NCI-H1436 treated with DMSO at 0.1 percent for 48 hours (cell line): ENCODE results near the gene PRRT1B.

ENCODE experiments used
- DNase-seq: peaks from one replicate; lab custom pipeline; 2025; lab: John Stamatoyannopoulos, UW

PRRT1B gene

GRCh38 chr9:131580358-131580757, 35.0 kb downstream of the PRRT1B start:
- DNase-seq, result no peak

GRCh38 chr9:131582056-131582455, 36.7 kb downstream of the PRRT1B start:
- no peak for DNase-seq

DNA sequence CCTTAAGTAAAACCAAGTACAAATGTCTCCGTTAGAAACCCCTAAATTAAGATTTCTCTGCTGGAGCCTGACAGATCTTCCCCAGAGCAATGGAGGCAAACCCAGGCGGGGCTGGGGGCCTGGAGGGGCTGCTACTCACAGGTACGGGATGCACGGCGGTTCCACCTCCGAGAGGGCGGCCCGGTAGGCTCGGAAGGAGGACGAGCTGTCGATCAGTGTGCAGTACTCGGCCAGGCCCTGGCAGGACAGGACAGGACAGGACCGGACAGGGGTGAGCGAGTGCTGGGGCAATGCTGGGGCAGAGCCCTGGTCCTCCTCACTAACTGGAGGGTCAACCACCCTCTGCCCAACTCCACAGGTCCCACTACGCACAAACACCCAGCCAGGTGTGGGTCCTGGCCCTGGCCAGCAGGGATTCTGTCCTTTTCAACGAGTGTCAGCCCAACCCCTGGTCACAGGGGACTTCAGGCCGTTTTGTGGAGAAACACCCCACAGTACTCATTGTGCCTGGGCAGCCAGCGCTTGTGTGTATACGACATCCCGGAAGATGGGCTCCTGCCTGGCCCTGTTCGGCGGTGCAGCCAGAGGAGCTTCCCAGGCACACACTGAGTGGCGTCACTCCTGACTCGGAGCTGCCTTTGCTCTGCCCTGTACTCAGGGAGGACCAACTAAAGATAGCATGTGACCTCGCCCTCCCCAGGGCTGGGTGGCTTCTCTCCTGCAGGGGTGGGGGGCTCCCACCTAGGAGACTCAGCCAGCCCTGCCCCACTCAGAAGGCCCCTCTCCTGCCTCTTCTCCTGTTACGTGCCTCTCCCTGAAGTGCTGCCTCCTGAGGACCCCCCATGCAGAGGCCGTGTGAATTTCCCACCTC, 37.4 kb downstream of the PRRT1B start:
- no peak for DNase-seq

- no peak for DNase-seq
These were observed 38.0 kb downstream of the PRRT1B start for GRCh38 chr9:131583337-131583645.

DNA sequence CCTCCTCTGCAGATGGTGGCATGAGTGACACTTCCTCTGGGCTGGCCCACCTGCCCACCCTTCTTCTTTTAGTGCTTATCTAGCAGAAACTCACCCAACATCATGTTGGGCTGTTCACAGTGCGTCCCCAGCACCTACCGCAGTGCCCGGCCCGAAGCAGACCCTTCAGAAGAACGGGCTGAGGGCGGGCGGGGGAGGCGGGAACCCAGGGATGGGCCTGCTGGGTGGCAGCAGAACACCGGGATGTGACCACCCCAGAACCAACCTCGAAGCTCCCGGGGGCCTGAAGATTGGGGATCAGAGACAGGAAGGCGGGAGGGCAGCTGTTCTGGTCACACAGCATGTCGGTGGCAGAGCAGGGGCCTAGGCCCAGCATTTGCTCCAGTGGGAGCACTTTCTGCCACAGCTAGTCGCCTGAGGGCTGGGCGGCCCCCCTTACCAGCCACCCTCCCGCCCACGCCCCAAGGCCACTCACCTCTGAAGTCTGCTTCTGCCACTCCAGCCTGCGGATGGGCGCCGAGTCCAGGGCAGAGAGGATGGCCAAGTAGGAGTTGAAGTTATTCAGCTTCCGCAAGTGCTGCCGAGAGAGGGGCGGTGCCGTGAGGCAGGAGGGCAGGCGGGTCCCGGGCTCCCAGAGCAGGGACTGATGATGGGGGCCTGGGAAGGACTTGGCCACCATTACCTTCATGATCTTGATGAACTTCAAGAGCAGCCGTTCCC, 38.7 kb downstream of the PRRT1B start:
- no peak for DNase-seq

- DNase-seq, result no peak
These were observed 39.5 kb downstream of the PRRT1B start for GRCh38 chr9:131584858-131585257.

GRCh38 chr9:131585375-131585774, 40.1 kb downstream of the PRRT1B start:
- no peak for DNase-seq

GRCh38 chr9:131587331-131587730, 42.0 kb downstream of the PRRT1B start:
- no peak for DNase-seq

GRCh38 chr9:131587906-131588305, 42.6 kb downstream of the PRRT1B start:
- DNase-seq, result no peak

DNA sequence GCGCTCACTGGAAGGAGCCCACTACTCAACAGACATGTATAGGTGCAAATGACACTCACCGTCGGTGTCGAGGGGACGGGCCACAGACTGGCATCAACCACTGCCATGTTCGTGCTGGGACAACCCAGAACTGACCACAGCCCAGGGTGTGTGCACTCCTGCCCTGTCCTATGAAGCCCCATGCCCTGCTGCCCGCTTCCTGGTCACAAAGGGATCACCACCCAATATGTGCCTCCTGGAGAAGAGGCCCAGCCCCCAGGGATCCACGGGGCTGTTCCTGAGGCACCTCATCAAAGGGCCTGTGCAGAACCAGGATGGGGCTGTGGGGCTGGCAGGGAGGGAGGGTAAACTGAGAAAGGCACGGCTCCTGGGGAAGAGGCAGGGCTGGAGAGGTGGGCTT, 43.1 kb downstream of the PRRT1B start:
- no peak for DNase-seq

- DNase-seq, result no peak
These were observed 43.9 kb downstream of the PRRT1B start for GRCh38 chr9:131589124-131589711.

DNA sequence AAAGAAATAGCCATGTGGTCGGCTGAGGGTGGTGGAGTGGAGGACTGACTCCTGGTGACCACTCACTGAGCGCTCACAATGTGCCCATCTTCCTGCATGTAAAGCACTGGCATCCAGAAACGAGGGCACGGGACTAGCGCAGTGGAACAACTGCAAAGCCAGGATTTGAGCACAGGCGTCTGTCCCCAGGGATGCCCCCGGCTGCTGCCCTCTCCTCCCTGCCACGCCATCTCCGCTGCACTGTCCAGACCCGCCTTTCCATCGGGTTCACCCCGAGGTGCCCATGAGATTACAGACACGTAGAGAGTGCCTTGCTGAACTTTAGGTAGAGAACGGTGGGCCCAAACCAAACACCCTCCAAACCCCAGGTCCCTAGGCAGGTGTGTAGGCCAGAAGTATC, 44.7 kb downstream of the PRRT1B start:
- DNase-seq, result no peak

DNA sequence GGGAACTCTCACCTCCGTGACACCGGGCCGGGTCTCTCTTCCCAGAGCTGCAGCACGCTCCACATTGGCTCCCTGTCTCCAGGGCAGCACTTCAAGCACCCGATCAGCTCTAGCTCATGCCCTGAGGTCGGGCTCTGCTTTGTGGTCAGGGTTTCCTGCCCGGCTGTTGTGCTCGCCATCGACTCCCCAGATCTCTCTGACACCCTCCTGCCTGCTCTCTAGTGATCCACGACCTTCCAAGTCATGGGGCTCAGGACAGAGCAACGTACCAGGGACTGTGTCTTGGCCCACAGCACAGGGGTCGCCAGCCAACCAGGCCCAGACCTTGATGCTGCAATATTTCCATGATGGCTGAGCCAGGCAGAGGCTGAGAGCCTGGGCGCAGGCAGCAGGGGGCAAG, 45.1 kb downstream of the PRRT1B start:
- no peak for DNase-seq

GRCh38 chr9:131590907-131591844, 45.9 kb downstream of the PRRT1B start:
- DNase-seq, result no peak

- DNase-seq, result no peak
These were observed 46.5 kb downstream of the PRRT1B start for GRCh38 chr9:131591845-131592208.

DNA sequence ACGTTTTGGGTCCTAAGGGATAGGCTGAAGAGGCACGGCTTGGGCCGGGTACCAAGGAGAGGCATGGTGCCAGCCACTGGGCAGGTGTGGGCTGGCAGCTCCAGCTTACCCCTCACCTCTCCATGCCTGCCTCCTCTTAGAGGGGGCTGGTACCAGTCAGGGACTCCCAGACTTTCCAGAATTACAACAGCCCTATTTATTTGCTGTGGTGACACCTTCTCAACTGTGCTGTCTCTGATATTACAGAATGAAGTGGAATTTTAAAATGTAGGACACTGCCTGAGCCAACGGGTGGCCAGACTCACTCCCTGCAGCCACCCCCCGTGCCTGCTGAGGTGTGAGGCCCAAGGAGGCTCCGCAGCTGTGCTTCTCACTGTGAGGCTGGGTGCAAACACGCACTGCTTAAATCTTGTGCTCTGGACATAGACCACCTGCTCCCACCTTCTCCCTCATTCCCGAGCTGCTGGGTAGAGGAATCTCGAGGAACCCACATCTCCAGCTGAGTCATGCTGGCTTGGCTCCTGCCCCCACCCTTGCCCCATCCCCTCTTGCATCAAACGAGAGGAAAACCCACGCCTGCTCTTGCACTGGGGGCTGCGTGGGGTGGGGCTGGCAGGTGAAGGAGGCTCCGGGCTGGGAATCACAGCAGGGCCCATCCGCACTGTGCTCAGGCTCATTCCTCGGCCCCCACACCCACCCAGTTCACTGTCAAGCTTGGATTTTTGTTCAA, 47.9 kb downstream of the PRRT1B start:
- no peak for DNase-seq

DNA sequence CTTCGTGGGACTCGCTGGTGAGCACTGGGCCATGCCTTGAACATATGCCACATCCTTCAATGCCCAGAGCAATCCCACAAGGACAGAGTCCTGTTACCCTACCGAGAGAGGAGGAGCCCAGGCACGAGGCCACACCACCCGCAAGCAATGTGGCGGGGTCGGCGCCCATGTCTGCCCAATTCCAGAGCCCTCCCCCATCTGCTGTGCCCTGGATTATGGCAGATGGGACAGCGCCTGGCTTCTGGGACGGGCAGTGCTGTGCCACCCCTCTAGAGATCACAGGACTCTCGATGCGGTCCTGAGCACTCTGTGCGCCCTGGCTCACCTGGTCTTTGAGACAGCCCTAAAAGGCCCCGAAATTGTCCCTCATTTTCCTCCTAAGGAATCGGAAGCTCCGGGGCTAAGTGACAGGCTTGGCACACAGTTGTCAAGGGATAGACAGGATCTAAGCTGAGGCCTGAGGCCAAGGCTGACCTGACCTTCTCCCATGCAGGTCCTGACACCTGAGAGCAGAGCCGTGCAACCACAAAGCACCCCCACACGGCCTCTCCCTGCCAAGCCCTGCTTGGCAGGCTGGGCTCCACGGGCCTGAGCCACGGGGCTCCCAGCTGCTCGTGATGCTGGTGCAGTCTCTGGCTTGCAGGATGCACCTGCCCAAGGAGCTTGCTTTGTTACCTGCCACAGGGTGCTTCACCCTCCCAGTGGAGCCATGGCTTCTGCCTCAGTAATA, 48.8 kb downstream of the PRRT1B start:
- no peak for DNase-seq

DNA sequence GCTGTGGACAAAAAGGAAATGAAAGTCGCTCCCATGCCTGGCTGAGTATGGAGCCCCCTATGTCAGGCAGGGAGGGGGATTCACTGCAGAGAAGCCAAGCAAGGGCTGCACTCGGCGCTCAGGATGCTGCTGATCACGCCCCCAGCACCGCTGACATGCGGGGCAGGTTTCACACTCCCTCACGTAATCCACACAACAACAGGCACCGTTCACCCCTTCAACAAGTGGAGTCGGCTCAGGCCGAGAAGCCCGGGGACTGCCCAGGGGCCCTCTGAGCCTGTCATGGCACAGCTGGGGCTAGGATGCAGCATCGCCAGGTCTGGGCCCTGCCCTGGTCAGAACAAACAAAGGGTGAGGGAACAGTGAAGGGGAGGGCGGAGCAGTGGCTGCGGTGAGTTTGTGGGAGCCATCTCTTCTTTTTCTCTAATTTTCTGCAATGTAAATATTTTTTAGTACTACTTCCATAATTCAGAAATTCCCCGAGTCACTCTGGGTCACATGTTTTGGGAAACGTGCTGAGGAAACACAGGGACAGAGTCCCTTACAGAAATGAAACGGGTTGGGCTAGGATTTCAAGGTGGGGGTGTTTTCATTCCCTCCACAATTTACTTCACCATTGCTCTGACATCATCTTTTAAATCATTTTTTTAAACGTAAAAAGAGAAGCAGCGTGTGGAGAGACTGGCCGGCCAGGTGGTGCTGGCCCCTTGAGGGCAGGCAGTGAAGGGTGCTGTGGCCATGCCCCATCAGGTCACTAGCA, 49.8 kb downstream of the PRRT1B start:
- no peak for DNase-seq

DNA sequence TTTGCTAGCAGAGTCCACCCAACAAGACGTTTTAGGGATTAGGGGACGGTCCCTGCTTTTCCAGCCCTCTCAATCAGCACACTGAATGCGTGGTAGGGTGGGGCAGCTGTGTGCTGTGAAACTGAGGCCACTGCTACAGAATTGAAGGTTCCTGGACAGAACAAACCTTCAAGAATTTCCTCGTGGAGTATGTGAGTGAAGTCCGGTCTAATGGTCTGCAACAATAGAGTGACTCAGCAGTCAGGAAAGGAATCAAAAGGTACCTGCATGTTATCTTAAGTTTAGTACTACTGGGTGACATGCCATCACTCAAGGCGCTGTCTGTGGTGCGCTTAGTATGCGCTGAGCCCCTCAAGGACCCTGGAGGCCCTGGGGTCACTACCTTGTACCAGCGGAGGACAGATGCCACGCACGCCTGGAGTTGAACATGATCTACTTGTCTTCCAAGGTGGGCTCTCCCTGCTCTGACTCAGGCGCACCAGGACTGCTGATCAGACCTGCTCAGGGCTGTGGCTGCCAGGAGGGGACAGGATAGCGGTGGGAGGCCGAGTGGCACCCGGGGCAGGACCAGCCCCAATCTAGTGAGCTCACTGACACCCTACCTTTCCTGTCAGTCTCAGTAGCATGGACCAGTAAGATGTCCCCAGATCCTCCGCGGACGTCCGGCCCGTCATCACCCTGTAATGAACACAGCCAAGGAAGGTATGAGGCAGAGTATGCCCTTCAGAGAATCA, 50.5 kb downstream of the PRRT1B start:
- DNase-seq, result no peak

DNA sequence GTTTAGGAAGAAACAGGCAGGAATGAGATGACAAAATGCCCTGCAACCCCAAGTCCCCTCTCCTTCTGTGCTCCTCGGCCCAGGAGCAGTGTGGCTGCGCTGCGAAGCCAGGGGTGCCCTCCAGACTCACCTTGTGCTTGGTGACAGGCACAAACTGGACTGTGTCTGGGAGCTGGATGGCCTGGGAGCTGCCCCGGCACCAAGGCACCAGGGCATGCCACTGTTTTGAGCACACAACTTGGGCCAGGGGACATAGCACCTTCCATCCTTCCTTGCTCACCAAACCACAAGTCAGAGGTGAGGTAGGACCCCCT, 51.1 kb downstream of the PRRT1B start:
- no peak for DNase-seq
